Measurements from ENCODE around the gene GLB1L2.

Gene GLB1L2

DNA sequence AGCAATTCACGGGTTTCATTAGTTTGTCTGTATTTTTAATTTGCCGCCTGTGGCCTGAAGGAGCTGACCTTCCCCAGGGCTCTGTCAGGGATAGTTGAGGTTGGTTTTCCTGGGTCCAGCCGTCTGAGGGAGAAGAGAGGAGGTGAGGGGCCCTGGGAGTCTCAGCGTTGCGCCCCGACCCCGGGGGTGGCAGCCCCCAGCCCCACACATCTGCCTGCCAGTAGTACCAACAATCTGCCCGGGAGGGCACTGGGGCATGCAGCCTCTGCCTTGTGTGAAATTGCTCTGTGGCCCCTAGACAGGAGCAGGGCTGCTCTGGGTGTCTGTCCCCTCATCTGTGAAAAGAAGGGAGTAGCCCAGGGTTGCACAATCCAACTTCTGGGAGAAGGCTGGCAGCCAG is 73.6 kb downstream of the GLB1L2 start:
- no peak overlapping the region for H3K27ac ChIP-seq
- no peaks in the 10 kb centered on the region for H3K36me3 ChIP-seq
- no peaks in the 10 kb centered on the region for H3K9me3 ChIP-seq
- no peak overlapping the region for H3K4me3 ChIP-seq (ENCODE audit: low read depth in 1 of 2, low read length in 1 of 2)
- H3K4me1 ChIP-seq (ENCODE audit: control insufficient read depth in 1 of 2, insufficient read depth in 1 of 2, low read depth in 1 of 2, low read length in 1 of 2) = no peaks in the 10 kb centered on the region
- H3K27me3 ChIP-seq = peaks cover 18% of the 10 kb centered on the region
- TF ChIP-seq, protein P1, sequence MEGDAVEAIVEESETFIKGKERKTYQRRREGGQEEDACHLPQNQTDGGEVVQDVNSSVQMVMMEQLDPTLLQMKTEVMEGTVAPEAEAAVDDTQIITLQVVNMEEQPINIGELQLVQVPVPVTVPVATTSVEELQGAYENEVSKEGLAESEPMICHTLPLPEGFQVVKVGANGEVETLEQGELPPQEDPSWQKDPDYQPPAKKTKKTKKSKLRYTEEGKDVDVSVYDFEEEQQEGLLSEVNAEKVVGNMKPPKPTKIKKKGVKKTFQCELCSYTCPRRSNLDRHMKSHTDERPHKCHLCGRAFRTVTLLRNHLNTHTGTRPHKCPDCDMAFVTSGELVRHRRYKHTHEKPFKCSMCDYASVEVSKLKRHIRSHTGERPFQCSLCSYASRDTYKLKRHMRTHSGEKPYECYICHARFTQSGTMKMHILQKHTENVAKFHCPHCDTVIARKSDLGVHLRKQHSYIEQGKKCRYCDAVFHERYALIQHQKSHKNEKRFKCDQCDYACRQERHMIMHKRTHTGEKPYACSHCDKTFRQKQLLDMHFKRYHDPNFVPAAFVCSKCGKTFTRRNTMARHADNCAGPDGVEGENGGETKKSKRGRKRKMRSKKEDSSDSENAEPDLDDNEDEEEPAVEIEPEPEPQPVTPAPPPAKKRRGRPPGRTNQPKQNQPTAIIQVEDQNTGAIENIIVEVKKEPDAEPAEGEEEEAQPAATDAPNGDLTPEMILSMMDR (IDR thresholded peaks at IDR 0.05) = no peak

DNA sequence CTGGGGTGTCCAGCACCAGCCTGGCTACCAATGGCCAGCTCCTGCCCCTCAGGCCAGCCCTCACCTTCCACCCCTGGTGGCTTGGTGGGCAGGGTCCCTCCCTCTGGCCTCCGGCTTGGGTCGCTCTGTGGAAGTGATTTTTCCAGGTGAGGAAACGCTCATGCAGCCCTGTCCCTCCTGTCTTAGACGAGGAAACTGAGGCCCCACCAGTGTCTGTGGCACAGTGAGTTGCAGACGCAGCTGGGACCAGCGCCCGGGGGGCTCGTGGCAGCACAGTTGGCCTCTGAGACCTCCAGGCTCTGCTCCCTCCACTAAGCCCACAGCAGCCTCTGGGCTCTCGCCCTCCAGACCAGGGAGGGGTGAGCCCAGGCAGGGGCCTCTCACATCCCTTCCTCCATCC is 74.1 kb downstream of the GLB1L2 start:
- H3K4me3 ChIP-seq (ENCODE audit: low read depth in 1 of 2, low read length in 1 of 2) = no peak overlapping the region
- TF ChIP-seq, protein P1 (IDR thresholded peaks at IDR 0.05) = no peak
- no peaks in the 10 kb centered on the region for H3K4me1 ChIP-seq (ENCODE audit: control insufficient read depth in 1 of 2, insufficient read depth in 1 of 2, low read depth in 1 of 2, low read length in 1 of 2)
- H3K9me3 ChIP-seq = no peaks in the 10 kb centered on the region
- H3K36me3 ChIP-seq = no peaks in the 10 kb centered on the region
- no peak overlapping the region for H3K27ac ChIP-seq
- peaks cover 22% of the 10 kb centered on the region for H3K27me3 ChIP-seq

DNA sequence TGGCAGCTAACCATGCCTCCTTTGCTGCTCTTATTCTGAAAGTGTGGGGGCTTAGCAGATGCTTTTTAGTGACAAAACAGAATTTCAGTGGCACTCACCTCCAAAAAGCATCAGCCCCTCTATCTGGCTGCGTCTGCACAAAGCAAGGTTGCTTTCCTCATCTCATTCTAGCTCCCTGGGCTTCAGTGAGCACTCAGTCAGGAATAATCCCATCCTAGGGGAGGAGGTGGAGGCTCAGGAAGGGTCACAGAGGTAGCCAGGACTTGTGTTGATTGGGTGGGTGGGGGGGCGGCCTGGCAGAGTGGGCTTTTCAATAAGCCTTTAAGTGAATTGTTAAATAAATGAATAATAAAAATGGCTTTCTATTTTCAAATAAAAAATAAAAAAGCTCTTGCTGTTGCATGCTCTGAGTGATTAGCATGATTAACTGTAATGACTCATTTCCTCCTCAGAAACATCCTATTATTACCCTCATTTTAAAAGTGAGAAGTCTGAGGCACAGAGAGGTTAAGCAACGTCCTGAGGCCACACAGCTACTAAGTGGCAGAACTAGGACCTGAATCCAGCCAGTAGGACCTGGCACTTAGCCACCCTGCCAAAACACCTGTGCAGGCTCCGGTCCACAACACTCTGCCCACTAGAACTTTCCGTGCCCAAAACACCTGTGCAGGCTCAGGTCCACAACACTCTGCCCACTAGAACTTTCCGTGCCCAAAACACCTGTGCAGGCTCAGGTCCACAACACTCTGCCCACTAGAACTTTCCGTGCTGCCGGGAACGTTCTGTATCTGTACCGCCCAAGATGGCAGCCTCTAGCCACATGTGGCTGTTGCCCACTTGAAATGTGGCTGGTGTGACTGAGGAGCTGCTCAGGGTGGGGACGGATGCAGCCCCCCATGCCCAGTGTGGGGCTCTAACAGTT is 74.7 kb downstream of the GLB1L2 start:
- Histone ChIP-seq H3K36me3 (no peaks in the 10 kb centered on the region), H3K9me3 (no peaks in the 10 kb centered on the region), H3K4me1 (ENCODE audit: control insufficient read depth in 1 of 2, insufficient read depth in 1 of 2, low read depth in 1 of 2, low read length in 1 of 2) (no peaks in the 10 kb centered on the region), H3K27me3 (peaks cover 29% of the 10 kb centered on the region), H3K27ac (no peak overlapping the region), H3K4me3 (ENCODE audit: low read depth in 1 of 2, low read length in 1 of 2) (no peak overlapping the region)
- TF ChIP-seq, protein P1 (IDR thresholded peaks at IDR 0.05) = no peak

DNA sequence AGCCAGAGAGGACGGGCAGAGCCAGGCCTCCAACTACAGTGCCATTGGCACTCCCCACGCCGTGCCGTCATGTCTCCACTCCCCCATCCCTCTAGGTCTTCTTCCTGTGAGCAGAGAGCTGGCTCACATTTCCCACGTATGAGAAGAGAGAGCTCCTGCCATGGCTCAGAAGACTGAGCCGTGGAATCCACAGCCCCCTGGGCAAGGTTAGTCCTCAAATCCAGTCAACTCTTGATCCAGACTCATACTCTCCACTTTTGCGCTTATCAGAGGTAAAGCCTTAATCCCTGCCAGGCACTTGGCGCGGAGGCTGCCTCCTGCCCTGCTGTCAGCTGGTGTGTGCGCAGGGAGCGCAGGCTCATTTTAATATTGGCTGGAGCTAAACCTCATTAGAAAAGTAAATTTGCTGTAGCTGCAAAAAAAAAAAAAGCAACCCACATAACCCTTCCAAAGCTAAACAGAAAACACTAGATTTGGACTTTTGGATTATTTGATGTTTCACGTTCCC is 75.6 kb downstream of the GLB1L2 start:
- TF ChIP-seq, protein P1 (IDR thresholded peaks at IDR 0.05) = no peak
- Histone ChIP-seq H3K9me3 (no peaks in the 10 kb centered on the region), H3K36me3 (no peaks in the 10 kb centered on the region), H3K4me3 (ENCODE audit: low read depth in 1 of 2, low read length in 1 of 2) (no peak overlapping the region), H3K4me1 (ENCODE audit: control insufficient read depth in 1 of 2, insufficient read depth in 1 of 2, low read depth in 1 of 2, low read length in 1 of 2) (no peaks in the 10 kb centered on the region), H3K27me3 (peaks cover 36% of the 10 kb centered on the region), H3K27ac (no peak overlapping the region)

DNA sequence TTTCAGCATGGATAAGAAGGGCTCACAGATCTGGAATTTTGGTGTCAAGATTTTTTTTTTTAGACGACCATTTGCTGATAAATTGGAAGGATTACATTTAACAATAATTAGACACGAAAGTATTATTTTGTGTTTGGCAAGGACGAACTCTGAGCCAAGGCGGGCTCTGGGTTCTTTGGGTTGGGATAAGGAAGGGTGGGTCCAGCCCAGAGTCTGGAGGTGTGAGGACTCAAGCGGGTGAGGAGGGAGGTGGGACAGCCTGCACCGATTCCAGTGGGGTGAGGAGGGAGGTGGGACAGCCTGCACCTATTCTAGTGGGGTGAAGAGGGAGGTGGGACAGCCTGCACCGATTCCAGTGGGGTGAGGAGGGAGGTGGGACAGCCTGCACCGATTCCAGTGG is 76.1 kb downstream of the GLB1L2 start:
- Histone ChIP-seq H3K4me3 (ENCODE audit: low read depth in 1 of 2, low read length in 1 of 2) (no peak overlapping the region), H3K4me1 (ENCODE audit: control insufficient read depth in 1 of 2, insufficient read depth in 1 of 2, low read depth in 1 of 2, low read length in 1 of 2) (no peaks in the 10 kb centered on the region), H3K9me3 (no peaks in the 10 kb centered on the region), H3K27me3 (peaks cover 41% of the 10 kb centered on the region), H3K27ac (no peak overlapping the region), H3K36me3 (no peaks in the 10 kb centered on the region)
- TF ChIP-seq, protein P1 (IDR thresholded peaks at IDR 0.05) = no peak

All from neutrophil (primary cell).